Type B pancreatic cell (in vitro differentiated cells): ENCODE results near the gene METTL26. TPM values are rescaled to one million over a fixed set of nuclear protein-coding genes. Genes with fewer than 3 reads are reported as not detected.

Experiments used
- DNase-seq: peaks from one replicate; pipeline ENCODE4 v3.0.0; 2021; ENCODE audit warnings: mixed read lengths; ENCODE audit not compliant: unreplicated experiment; ENCODE audit errors: extremely low spot score
- H3K27ac Mint-ChIP-seq: 2 replicates; pipeline ENCODE4 v1.8.0; 2021; ENCODE audit warnings: mild to moderate bottlenecking, mixed read lengths
- H3K27me3 Mint-ChIP-seq: 2 replicates; pipeline ENCODE4 v1.8.0; 2021; ENCODE audit warnings: mixed read lengths
- H3K36me3 Mint-ChIP-seq: 2 replicates; pipeline ENCODE4 v1.8.0; 2021; ENCODE audit warnings: mixed read lengths
- H3K4me1 Mint-ChIP-seq: one replicate; pipeline ENCODE4 v1.8.0; 2021; ENCODE audit warnings: mixed read lengths; ENCODE audit not compliant: unreplicated experiment
- H3K4me3 Mint-ChIP-seq: 2 replicates; pipeline ENCODE4 v1.8.0; 2021; ENCODE audit warnings: mild to moderate bottlenecking, mixed read lengths
- H3K9me3 Mint-ChIP-seq: 2 replicates; pipeline ENCODE4 v1.8.0; 2021; ENCODE audit warnings: mixed read lengths
- total RNA-seq: library from RNA; stranded (reverse); gene quantifications from 2 replicates; pipeline ENCODE4 v1.2.1, GENCODE V29; 2021; ENCODE audit warnings: low replicate concordance
- TF ChIP-seq, protein P1 (sequence below): fragments of 200-600 bp; sonication (generic); conservative IDR thresholded peaks from 2 replicates; pipeline ENCODE4 v1.5.0; 2021; ENCODE audit warnings: antibody characterized with exemption, mild to moderate bottlenecking

The METTL26 gene
- total RNA-seq, 1 donor from 2014 or later: 77.0 TPM

DNA sequence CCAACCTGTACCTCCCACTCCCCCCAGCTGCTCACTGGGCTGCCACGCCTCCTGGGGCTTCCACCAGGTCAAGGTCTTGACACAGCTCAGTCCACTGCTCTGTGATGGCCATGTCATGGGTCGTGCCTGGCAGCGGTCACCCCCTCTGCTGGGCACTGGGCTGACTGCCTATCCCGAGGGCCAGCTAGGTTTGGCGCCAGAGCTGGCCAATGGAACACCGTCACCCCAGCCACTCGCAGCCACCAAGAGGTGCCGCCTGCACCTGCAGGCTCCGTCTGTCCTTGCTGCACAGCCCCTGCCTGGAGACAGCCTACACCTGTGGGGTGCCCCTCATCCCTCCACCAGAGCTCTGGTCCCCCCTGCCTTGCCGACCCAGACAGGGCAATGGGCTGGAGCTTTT, 50.8 kb downstream of the METTL26 start:
- TF ChIP-seq, protein P1, sequence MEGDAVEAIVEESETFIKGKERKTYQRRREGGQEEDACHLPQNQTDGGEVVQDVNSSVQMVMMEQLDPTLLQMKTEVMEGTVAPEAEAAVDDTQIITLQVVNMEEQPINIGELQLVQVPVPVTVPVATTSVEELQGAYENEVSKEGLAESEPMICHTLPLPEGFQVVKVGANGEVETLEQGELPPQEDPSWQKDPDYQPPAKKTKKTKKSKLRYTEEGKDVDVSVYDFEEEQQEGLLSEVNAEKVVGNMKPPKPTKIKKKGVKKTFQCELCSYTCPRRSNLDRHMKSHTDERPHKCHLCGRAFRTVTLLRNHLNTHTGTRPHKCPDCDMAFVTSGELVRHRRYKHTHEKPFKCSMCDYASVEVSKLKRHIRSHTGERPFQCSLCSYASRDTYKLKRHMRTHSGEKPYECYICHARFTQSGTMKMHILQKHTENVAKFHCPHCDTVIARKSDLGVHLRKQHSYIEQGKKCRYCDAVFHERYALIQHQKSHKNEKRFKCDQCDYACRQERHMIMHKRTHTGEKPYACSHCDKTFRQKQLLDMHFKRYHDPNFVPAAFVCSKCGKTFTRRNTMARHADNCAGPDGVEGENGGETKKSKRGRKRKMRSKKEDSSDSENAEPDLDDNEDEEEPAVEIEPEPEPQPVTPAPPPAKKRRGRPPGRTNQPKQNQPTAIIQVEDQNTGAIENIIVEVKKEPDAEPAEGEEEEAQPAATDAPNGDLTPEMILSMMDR: no peak
- Mint-ChIP-seq H3K9me3 (no peaks in the 10 kb centered on the region), H3K4me1 (peaks cover 11% of the 10 kb centered on the region), H3K27ac (peak overlapping the region; percentile 31), H3K27me3 (no peaks in the 10 kb centered on the region), H3K36me3 (no peaks in the 10 kb centered on the region), H3K4me3 (no peak overlapping the region)
- DNase-seq: no peak

Other genes starting within 250 kb of the METTL26 start
- 72.8 and 166 TPM in 2 replicates for gene NME4, start 239.1 kb downstream of the METTL26 start, total RNA-seq
- 21.5 and 22.1 TPM in 2 replicates for gene DECR2, start 234.4 kb downstream of the METTL26 start, total RNA-seq
- 43.4 and 52.1 TPM in 2 replicates for gene RAB11FIP3, start 210.7 kb downstream of the METTL26 start, total RNA-seq
- 50.1 and 52.3 TPM in 2 replicates for gene CAPN15, start 108.6 kb downstream of the METTL26 start, total RNA-seq
- gene PRR35, start 75.9 kb downstream of the METTL26 start, total RNA-seq: 0.12 TPM in 2 replicates
- gene NHLRC4, start 69.3 kb downstream of the METTL26 start, total RNA-seq: 0.52 and 1.4 TPM in 2 replicates
- 58.2 and 83.5 TPM in 2 replicates for gene PIGQ, start 66.3 kb downstream of the METTL26 start, total RNA-seq
- 21.4 and 26.5 TPM in 2 replicates for gene RAB40C, start 46.2 kb downstream of the METTL26 start, total RNA-seq
- 0.71 and 9.0 TPM in 2 replicates for gene WFIKKN1, start 5.3 kb downstream of the METTL26 start, total RNA-seq
- gene MCRIP2, start 5.5 kb upstream of the METTL26 start, total RNA-seq: 36.8 and 39.1 TPM in 2 replicates
- gene WDR90, start 13.1 kb upstream of the METTL26 start, total RNA-seq: 75.8 and 102 TPM in 2 replicates
- gene RHOT2, start 31.8 kb upstream of the METTL26 start, total RNA-seq: 146 and 163 TPM in 2 replicates
- gene RHBDL1, start 39.4 kb upstream of the METTL26 start, total RNA-seq: 2.2 and 2.7 TPM in 2 replicates
- 74.7 and 80.3 TPM in 2 replicates for gene STUB1, start 44.1 kb upstream of the METTL26 start, total RNA-seq
- 63.3 and 65.2 TPM in 2 replicates for gene JMJD8, start 48.0 kb upstream of the METTL26 start, total RNA-seq
- 18.2 and 21.0 TPM in 2 replicates for gene WDR24, start 54.1 kb upstream of the METTL26 start, total RNA-seq
- 3.9 and 4.3 TPM in 2 replicates for gene FBXL16, start 69.5 kb upstream of the METTL26 start, total RNA-seq
- gene METRN, start 78.8 kb upstream of the METTL26 start, total RNA-seq: 37.0 and 97.1 TPM in 2 replicates
- gene ANTKMT, start 84.8 kb upstream of the METTL26 start, total RNA-seq: 33.5 and 34.8 TPM in 2 replicates
- gene CCDC78, start 90.1 kb upstream of the METTL26 start, total RNA-seq: 1.2 and 3.9 TPM in 2 replicates
- 5.6 and 8.5 TPM in 2 replicates for gene HAGHL, start 90.8 kb upstream of the METTL26 start, total RNA-seq
- 41.4 and 44.5 TPM in 2 replicates for gene CIAO3, start 104.7 kb upstream of the METTL26 start, total RNA-seq
- 0.77 and 0.81 TPM in 2 replicates for gene MSLN, start 124.4 kb upstream of the METTL26 start, total RNA-seq
- 23.7 and 26.6 TPM in 2 replicates for gene RPUSD1, start 152.1 kb upstream of the METTL26 start, total RNA-seq
- gene CHTF18, start 152.3 kb upstream of the METTL26 start, total RNA-seq: 53.4 and 105 TPM in 2 replicates
- not detected in 2 replicates for gene GNG13, start 164.4 kb upstream of the METTL26 start, total RNA-seq